Measurements from ENCODE around the gene POU6F2. TPM values are rescaled to one million over a fixed set of nuclear protein-coding genes. Genes with fewer than 3 reads are reported as not detected.

Gene POU6F2
- total RNA-seq, 1 donor from 2014 or later, result 0.24 TPM

GRCh38 chr7:39428221-39428620, 450.5 kb downstream of the POU6F2 start:
- CTCF ChIA-PET, result no interaction called here
- no peak for ATAC-seq (ENCODE audit: low read depth)
- Mint-ChIP-seq H3K36me3 (ENCODE audit: low read depth) (no peaks in the 10 kb centered on the region), H3K9me3 (no peaks in the 10 kb centered on the region), H3K4me1 (peaks cover 6% of the 10 kb centered on the region), H3K27ac (no peak overlapping the region), H3K27me3 (no peaks in the 10 kb centered on the region), H3K4me3 (no peak overlapping the region)
- TF ChIP-seq, protein P1, sequence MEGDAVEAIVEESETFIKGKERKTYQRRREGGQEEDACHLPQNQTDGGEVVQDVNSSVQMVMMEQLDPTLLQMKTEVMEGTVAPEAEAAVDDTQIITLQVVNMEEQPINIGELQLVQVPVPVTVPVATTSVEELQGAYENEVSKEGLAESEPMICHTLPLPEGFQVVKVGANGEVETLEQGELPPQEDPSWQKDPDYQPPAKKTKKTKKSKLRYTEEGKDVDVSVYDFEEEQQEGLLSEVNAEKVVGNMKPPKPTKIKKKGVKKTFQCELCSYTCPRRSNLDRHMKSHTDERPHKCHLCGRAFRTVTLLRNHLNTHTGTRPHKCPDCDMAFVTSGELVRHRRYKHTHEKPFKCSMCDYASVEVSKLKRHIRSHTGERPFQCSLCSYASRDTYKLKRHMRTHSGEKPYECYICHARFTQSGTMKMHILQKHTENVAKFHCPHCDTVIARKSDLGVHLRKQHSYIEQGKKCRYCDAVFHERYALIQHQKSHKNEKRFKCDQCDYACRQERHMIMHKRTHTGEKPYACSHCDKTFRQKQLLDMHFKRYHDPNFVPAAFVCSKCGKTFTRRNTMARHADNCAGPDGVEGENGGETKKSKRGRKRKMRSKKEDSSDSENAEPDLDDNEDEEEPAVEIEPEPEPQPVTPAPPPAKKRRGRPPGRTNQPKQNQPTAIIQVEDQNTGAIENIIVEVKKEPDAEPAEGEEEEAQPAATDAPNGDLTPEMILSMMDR (IDR thresholded peaks at IDR 0.05), result no peak
- intact Hi-C loops (cut with micrococcal nuclease), result no loop called here
- POLR2A ChIA-PET, result no interaction called here
- no peak for DNase-seq

- TF ChIP-seq, protein P1 (IDR thresholded peaks at IDR 0.05), result no peak
- intact Hi-C loops (cut with micrococcal nuclease), result no loop called here
- Mint-ChIP-seq H3K27me3 (no peaks in the 10 kb centered on the region), H3K27ac (no peak overlapping the region), H3K9me3 (no peaks in the 10 kb centered on the region), H3K36me3 (ENCODE audit: low read depth) (no peaks in the 10 kb centered on the region), H3K4me3 (no peak overlapping the region), H3K4me1 (peaks cover 14% of the 10 kb centered on the region)
- ATAC-seq (ENCODE audit: low read depth) (no peak), DNase-seq (no peak)
- ChIA-PET CTCF (no interaction called here), POLR2A (no interaction called here)
Observed at GRCh38 chr7:39429421-39429820, 451.7 kb downstream of the POU6F2 start.

DNA sequence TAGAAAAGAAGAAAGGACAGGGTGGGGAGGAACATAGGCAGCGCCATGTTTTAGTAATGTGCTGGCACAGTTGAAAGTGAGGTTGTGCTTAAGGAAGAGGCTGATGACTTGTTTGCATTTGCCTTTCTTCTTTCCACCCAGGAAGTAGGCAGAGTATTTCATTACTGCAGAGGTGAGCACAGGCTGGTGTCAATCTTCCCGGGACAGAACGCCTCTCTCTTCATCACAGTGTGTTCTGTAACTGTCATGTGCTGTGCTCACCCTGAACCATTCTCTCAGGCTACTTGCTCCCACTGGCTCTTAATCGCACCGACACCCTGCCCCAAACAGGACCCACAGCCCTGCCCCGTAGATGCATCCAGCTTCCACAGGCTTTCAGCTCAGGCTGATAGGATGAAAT, 452.7 kb downstream of the POU6F2 start:
- Mint-ChIP-seq H3K4me3 (no peak overlapping the region), H3K27me3 (no peaks in the 10 kb centered on the region), H3K9me3 (no peaks in the 10 kb centered on the region), H3K4me1 (peaks cover 17% of the 10 kb centered on the region), H3K36me3 (ENCODE audit: low read depth) (no peaks in the 10 kb centered on the region), H3K27ac (no peak overlapping the region)
- DNase-seq (no peak), ATAC-seq (ENCODE audit: low read depth) (no peak)
- intact Hi-C loops (cut with micrococcal nuclease), result no loop called here
- ChIA-PET CTCF (no interaction called here), POLR2A (no interaction called here)
- TF ChIP-seq, protein P1 (IDR thresholded peaks at IDR 0.05), result no peak

GRCh38 chr7:39430909-39431641, 453.4 kb downstream of the POU6F2 start:
- Mint-ChIP-seq H3K27me3 (no peaks in the 10 kb centered on the region), H3K4me3 (no peak overlapping the region), H3K27ac (no peak overlapping the region), H3K36me3 (ENCODE audit: low read depth) (no peaks in the 10 kb centered on the region), H3K9me3 (no peaks in the 10 kb centered on the region), H3K4me1 (peaks cover 18% of the 10 kb centered on the region)
- TF ChIP-seq, protein P1 (IDR thresholded peaks at IDR 0.05), result no peak
- ATAC-seq (ENCODE audit: low read depth) (no peak), DNase-seq (no peak)
- intact Hi-C loops (cut with micrococcal nuclease), result no loop called here
- ChIA-PET POLR2A (no interaction called here), CTCF (no interaction called here)

- CTCF ChIA-PET, result no interaction called here
- DNase-seq, result no peak
Observed at GRCh38 chr7:39432368-39432767, 454.7 kb downstream of the POU6F2 start.

More at GRCh38 chr7:39432368-39432767, 454.7 kb downstream of the POU6F2 start:
- TF ChIP-seq, protein P1 (IDR thresholded peaks at IDR 0.05), result no peak
- Mint-ChIP-seq H3K27me3 (no peaks in the 10 kb centered on the region), H3K27ac (no peak overlapping the region), H3K9me3 (no peaks in the 10 kb centered on the region), H3K4me3 (no peak overlapping the region), H3K36me3 (ENCODE audit: low read depth) (no peaks in the 10 kb centered on the region), H3K4me1 (peaks cover 24% of the 10 kb centered on the region)
- ATAC-seq (ENCODE audit: low read depth), result no peak
- POLR2A ChIA-PET, result no interaction called here
- intact Hi-C loops (cut with micrococcal nuclease), result no loop called here
